Fibroblast of skin of left quadriceps (primary cell): Measurements from ENCODE around the gene DIRAS3.
"Not testable (repeated sequence)": the region's sequence is repeated elsewhere in the genome, so short reads cannot be mapped to it uniquely, and the experiment has no call there.

Experiments used
- DNase-seq, 2 experiments: peaks; one replicate each; pipeline ENCODE4 v3.0.0-alpha.2; 2013; ENCODE audit warnings: low read depth in 2 of 2

Gene DIRAS3

GRCh38 chr1:68049941-68050878, at the start of gene DIRAS3:
Gene DIRAS3, minus strand, starts transcription at chr1:68050627. Its CDS starts 3,330 bp downstream, at chr1:68047297.
- no peak for DNase-seq

- peak in 1 of 2 experiments; percentile 9 for DNase-seq
These were observed 43.3 kb upstream of the DIRAS3 start for GRCh38 chr1:68093737-68094136.

- DNase-seq, result no peak
These were observed 36.8 kb upstream of the DIRAS3 start for GRCh38 chr1:68087184-68087583.

GRCh38 chr1:68085752-68086151, 35.3 kb upstream of the DIRAS3 start:
- DNase-seq, result no peak

GRCh38 chr1:68083686-68084085, 33.3 kb upstream of the DIRAS3 start:
- DNase-seq, result no peak

GRCh38 chr1:68081775-68082283, 31.4 kb upstream of the DIRAS3 start:
- DNase-seq, result no peak

GRCh38 chr1:68078647-68079046, 28.2 kb upstream of the DIRAS3 start:
- DNase-seq, result no peak

- no peak for DNase-seq
These were observed 24.0 kb upstream of the DIRAS3 start for GRCh38 chr1:68074472-68074871.

GRCh38 chr1:68065766-68066165, 15.3 kb upstream of the DIRAS3 start:
- DNase-seq, result no peak

- DNase-seq, result not testable (repeated sequence)
These were observed 7.6 kb upstream of the DIRAS3 start for GRCh38 chr1:68058053-68058452.

GRCh38 chr1:68057564-68057963, 7.1 kb upstream of the DIRAS3 start:
- DNase-seq, result no peak

GRCh38 chr1:68057050-68057449, 6.6 kb upstream of the DIRAS3 start:
- DNase-seq, result no peak

GRCh38 chr1:68051475-68051874, 1.0 kb upstream of the DIRAS3 start:
- peak in 1 of 2 experiments; percentile 59 for DNase-seq

- no peak for DNase-seq
These were observed 2.8 kb downstream of the DIRAS3 start for GRCh38 chr1:68047659-68048026.

- DNase-seq, result no peak
These were observed 3.4 kb downstream of the DIRAS3 start for GRCh38 chr1:68046885-68047658.

GRCh38 chr1:68046423-68046822, 4.0 kb downstream of the DIRAS3 start:
- DNase-seq, result no peak

GRCh38 chr1:68045511-68046180, 4.8 kb downstream of the DIRAS3 start:
- DNase-seq, result no peak

- DNase-seq, result no peak
These were observed 6.9 kb downstream of the DIRAS3 start for GRCh38 chr1:68043443-68044090.

- no peak for DNase-seq
These were observed 13.5 kb downstream of the DIRAS3 start for GRCh38 chr1:68036946-68037345.

- DNase-seq, result no peak
These were observed 21.0 kb downstream of the DIRAS3 start for GRCh38 chr1:68029444-68029843.

- DNase-seq, result no peak
These were observed 21.9 kb downstream of the DIRAS3 start for GRCh38 chr1:68028566-68028965.
